NCI-H1694 (cell line): ENCODE measurements around the gene TJP2.
"Not testable (repeated sequence)": the region's sequence is repeated elsewhere in the genome, so short reads cannot be mapped to it uniquely, and the experiment has no call there.

Experiments
- DNase-seq: peaks from one replicate; lab custom pipeline; 2025; lab: John Stamatoyannopoulos, UW

TJP2 gene

DNA sequence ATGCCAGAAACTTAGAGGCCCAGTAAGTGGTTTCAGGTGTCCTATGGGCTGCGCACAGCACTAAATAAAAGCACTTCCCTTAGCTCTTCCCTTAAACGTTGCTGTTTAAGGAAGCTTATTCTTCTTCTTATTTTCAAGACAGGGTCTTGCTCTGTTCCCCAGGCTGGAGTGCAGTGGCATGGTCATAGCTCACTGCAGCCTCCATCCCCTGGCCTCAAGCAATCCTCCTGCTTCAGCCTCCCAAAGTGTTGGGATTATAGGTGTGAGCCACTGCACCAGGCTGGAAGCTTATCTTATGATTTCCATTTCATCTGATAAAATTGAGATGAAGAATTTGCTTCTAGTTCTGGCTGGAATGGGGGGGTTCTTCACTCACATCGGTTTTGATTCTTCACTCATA is 15.6 kb upstream of the TJP2 start:
- DNase-seq: no peak

DNA sequence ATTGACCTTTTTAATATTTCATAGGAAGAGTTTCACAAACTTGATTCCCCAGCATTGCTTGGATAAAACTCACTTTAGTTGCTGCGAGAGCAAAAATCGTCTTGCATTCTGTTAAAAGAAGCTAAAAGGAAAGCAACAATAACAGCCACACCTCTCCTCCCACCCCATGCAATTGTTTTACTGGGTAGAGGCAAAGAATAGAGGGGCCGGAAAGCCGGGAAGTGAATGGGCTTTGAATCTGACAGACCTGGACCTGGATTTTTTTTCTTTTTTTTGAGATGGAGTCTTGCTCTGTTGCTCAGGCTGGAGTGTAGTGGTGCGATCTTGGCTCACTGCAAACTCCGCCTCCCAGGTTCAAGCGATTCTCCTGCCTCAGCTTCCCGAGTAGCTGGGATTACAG is 9.5 kb upstream of the TJP2 start:
- not testable (repeated sequence) for DNase-seq

DNA sequence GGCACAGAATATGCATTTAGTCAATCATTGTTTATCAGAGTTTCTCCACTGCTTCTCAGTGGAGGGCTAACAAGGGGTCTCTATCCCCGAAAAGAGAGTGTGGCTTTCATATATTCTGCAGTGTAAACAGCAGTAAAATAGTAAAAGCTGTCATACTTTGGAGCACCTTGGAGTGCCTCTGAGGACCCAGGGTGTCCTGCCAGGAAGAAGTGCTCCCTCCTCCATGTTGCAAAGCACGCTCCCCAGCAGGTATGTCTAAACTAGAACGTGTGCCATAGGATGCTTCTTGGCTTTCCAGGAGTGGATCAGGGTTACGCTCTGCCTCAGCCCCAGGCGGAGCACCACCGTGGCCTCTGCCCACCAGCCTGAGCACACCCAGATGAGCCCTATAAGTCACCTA is 8.5 kb upstream of the TJP2 start:
- DNase-seq: no peak

DNA sequence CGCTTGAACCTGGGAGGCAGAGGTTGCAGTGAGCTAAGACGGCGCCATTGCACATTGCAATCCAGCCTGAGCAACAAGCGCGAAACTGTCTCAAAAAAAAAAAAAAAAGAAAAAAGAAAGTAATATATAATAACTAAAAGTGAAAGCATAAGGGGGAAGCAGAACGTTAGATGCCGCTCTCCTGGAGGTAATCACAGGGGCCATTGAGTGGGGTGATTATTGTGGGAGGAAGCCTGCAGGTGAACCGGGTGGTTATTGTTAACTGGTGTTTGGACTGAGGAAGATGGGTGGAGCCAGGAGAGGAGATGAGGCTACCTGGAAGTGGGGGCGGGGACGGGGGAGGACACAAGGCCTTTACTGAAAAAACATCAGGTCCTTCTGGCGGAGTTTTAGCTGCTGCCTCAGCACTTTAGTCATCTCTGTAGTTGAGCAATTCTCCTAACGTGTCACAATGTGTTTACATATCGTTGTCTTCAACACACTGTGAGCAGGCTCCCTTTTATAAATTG is 5.3 kb upstream of the TJP2 start:
- no peak for DNase-seq

DNA sequence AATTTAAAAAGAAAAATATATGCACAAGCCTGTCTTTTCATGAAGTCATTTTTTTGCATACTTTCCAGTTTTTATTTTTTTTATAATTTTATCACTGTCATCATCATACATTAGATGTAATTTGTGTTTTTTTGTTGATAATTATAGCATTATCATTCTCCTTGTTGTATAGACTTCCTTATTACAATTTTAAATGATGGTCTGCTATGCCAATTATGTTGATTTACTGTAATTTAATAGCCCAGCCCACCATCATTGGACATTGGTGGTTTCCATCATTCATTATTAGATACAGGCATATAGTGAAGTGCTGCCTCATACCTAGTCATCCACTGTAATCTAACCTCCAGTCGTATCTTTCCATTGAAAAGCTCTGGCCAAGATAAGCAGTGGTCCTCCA is 3.8 kb upstream of the TJP2 start:
- DNase-seq: no peak

DNA sequence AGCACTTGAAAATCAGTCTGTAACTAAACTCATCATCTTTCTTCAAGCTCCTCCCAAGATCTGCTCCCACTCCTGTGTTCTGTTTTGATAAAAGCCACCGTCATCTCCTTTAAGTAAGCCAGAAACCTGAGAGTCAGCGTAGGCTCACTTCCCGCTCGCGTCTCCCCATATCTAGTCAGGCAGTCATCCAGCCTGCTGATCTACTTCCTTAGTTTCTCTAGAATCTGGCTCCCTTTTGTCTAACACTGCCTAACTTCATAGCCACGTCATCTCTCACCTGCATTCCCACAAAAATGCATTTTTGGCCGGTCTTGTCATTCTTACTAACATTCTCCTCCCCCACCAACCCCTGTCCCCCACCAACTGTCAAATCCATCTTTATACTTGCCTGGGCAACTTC is 3.0 kb upstream of the TJP2 start:
- no peak for DNase-seq

DNA sequence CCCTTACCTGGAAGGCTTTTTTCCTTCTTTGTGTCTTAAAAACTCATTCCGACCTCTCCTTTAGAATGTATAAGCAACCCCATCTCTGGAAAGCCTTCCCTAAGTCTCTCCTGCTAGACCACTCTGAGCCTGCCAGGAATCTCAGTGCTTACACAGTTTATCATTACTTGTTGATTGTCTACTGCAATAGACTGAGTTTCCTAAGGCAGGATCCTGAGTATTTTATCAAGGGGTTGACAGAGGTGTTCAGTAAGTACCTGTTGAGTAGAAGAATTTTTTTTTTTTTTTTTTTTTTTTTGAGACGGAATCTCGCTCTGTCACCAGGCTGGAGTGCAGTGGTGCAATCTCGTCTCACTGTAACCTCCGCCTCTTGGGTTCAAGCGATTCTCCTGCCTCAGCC is 2.6 kb upstream of the TJP2 start:
- DNase-seq: no peak

DNA sequence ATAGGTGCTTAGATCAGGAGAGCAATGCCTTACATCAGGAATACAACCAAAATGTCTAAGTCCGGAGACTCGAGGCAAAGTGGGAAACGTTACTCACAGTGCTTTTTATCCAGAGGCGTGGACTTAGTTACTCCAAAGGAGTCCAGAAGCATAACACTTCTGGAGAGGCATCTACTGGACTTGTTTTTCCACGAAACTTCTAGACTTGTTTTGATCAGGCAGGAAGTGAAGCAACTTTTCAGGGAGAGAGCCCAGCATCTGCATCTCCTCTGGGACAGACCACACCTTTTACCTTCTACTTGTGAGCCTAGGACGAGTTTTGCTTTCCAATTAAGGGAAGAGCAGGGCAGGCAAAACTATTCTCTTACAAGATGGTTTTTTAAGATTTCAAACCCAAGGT is 1.2 kb upstream of the TJP2 start:
- no peak for DNase-seq

DNA sequence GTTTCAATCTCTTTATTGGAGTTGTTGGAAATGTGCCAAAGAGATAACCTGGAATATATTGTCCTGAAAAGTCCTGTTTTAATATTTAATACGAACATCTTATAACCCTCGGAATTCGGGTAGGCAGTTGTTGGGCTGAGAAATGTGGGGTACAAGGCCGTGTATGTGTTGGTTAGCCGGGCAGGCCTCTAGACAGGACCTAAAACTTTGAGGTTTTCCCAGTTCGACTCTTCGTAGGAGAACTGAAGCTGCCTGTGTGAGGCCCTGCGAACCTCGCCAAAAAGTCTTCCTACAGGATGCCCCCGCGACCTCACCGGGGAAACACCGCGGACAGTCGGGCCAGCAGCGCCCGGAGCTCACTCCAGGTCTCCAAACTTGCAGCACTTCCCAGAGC is 583 bp upstream of the TJP2 start:
- no peak for DNase-seq

DNA sequence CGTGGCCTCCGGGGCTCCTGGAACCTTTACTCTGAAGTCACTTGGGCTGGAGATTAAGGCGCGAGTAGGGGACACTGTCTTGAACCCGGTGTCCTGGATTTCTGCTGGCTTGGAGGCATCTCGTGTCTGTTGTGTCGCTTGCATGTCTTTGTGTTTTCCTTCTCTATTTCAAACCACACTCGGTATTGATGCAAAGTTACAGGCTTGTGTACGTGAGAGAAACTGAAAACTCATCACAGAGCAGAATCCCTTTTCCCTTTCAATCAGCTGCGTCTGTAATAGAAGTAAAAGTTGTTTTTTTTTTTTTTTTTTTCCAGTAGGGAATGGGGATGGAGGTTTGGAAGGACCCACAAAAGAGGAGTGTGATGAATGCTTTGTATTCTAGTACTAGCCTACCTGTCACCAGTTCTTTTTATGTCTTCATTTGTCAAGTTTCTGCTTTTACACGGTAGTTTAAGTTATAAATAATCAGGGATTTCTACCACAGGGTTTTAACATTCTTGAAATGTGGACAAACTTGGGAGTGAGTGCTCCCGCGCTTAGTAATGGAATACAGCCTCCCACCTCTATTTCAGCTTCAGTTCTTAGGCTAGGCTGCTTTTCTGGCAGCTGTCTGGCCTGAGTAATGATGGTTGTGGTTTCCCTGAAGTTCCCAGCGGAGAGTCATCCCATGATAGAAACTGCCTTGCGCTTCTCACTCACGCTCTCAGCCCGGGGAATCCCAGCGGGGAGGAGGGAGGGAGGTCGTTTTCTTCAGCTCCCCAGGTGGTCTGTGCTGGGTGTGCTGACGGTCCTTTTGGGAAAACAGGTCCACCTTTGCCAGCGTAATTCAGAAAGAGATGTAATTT is 763 bp downstream of the TJP2 start:
- peak; percentile 2 for DNase-seq

DNA sequence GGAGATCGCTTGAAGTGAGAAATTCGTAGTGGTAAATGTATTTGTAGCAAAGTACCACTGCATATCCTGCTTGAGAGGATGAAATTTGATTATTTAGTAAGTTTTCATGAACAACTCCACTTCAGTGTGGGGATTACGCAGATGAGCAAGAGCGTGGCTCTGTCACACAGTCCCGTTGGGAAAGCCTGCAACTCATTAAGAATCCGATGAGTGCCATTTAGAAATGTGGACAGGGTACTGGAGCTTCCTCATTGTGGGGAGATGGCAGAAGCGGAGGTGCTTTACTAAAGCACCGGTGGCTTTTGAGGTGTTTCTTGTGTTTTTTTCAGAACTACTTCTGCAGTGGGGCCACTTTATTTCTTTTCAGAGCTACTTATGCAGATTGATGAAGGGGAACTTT is 1.4 kb downstream of the TJP2 start:
- no peak for DNase-seq

DNA sequence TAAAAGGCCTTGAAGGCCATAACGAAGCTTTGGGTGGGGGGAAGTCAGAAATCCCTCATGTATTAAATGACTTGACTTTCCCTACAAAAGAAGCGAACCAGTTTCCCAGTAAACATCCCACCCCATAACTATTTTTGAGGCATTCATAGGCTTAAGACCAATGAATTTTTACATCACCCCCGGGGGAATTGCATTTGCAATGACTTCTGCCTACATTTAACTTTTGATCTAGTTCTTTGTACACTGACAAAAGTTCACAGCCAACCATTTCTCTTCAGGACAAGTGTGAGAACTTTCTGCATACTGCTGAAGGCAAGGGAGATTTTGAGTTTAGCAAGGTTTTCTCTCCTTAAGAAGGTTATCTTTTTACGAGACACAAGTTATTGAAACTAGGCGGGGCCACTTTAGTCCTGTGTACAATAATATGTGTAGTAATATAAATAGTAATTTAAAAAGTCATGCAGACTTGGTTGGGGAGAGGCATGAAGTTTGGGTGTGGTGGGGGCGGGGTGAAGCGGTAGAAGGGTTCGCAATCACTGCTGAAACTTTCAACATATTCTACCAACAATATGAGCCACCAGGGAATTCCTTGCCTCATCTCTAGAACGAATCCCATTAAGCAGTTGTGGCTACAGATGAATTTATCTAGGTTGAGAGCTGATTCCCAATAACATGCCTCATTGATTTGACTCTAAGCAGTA is 2.5 kb downstream of the TJP2 start:
- no peak for DNase-seq

DNA sequence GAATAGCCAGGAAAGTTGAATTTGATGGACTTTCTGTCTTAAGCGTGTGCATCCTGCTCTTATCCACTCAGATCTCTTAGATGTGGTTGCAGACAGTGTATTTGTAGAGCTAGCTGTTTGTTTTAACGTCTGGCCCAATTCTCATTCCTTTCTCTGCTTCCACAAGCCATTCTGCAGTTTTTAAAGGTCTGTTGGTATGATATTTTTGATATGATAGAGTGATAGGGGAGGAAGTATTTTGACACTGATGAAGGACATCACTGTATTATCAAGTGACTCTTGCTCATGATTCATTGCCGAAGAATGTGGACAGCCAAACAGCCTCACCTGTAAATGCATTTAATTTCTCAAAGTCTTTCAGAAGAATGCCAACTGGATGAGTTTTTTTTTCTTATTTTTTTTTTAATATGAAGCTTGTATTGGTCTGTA is 4.5 kb downstream of the TJP2 start:
- no peak for DNase-seq

DNA sequence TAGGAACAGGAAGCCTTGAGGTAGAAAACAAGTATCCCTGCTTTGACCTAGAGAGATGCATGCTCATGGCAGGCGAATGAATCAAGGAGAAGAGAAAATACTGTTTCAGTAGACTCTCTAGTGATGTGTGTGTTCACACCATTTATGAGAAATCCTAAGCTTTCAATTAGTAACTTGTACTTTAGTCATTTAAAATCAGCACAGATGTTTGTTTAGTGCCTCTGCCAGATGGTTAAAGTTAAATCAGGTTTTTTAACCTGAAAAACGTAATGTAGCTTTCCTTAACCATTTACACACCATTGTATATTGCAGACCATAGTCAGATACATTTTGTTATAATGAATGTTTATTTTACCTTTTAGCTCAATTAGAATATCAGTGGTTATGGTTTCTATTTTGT is 5.0 kb downstream of the TJP2 start:
- DNase-seq: no peak

DNA sequence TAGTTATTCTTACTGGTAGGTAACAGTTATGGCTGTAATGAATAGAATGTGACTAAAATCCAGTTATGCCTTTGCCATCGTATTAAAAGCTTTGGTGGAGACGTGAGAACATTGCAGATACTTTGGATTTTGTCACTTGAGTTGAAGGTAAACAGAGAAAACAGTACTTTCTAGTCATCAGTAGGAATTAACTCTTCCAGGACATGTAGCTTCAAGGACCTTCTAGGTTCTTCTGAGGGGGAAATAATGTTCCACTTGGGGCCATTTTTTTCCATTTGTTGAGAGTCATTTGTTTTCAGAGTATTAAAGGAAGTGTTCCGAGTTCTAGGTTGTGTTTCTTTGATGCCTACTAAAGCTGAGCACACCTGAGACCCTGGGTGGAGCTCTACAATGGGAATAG is 6.1 kb downstream of the TJP2 start:
- DNase-seq: no peak

DNA sequence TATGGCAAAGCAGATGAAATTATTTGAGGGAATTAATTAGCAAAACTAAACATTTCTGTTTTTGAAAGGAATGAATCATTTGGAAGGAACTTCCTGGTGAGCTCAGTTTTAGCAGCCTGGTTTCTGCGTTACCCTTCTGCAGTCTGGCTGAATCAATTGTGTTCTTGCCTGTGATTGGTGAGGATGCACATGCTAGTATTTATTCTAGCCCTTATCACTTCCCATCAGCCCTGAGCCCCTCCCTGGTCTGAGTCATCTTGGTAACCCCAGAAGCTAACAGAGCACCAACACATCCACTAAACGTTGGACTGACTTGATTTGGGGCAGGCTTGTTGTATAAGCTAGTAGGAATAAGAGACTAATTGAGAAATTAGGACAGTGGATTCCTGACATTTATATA is 6.6 kb downstream of the TJP2 start:
- no peak for DNase-seq

DNA sequence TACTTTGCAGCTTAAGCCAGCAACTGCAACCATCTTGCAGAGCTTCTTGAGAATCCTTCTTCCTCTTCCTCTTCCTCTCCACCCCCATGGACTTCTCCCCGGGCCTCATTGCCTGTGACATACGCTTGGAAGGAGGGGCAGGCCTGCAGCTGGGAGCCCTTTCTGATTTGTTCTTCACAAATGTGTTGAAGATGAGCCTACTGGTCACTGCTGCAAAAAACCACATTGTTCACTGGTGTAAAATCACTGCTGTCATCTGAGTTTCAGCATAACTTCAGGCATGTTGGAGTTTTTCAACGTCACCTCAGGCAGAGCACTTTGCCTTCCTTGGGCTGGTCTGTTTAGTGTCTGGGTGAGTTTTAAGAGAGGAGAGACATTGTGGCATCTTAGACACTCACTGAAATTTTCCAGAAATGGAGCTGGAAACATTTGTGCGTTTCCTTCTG is 7.9 kb downstream of the TJP2 start:
- no peak for DNase-seq

DNA sequence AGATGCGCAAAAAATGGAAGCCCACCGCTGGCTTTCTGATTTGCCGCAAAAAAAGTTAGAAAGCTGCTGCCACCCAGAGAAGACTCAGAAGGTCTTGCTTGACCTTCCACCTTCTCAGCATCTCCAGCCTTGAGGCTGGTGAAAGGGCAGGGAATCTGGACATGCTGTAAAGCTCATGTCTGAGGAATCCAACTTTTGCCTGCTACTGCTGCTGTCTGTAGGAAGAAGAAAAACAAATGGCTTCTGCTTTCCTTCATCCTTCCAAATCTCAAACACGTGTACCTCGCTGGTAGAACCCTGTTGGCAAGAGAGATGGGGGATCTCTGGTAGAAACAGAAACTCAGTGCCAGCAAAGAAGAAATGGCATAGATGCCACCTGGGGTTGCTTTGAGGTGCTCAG is 10.2 kb downstream of the TJP2 start:
- DNase-seq: no peak

DNA sequence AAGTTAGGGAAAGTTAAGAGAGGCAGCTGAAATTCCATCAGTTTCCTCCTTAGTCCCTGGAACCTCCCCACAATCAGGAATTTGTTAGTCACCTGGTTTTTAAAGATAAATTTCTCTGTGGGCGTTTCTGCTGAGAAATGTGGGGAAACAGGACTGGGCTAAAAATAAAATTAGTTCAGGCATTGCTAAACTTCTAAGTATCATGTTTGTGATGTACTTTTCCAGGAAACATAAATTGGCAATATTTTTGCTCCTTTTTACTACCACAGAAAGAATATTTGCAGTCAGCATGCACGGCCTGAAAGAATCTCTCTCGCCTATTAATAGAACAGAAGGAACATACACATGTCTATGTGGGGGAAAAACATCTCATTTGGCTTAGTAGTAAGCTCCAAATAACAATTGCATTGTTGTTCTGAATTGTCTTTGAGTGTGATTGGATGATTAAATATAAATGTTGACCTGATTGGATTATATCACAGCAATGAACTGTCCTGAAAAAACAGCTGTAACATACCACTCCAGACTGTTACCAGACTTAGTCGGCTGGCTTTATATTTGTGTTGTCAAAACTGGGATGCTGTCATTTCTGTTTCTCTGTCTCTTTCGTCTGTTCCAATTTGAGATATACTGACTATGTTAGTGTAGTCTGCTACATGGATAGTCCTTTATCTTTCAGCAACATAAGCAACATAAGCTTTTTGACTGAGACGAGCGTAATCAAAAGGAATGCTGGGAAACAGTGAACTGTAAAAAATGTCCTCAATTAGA is 12.9 kb downstream of the TJP2 start:
- DNase-seq: no peak

DNA sequence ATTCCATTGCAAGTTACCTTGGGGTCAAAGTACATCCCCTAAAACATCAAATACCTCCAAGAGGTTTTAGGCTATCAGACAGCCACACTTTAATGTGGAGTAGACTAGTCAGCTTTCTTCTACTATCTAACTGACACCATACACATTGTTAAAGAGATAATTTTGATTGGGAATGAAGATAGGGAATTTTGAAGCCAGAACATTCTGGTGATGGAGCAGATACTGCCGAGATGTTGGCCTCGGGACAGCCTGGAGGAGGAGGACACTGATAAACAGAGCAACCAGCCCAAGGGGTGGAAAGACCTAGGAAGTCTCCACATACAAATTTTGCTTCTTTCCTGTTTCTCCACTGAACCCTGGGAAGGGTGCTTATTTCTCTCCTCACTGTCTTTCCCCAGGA is 14.9 kb downstream of the TJP2 start:
- DNase-seq: no peak

DNA sequence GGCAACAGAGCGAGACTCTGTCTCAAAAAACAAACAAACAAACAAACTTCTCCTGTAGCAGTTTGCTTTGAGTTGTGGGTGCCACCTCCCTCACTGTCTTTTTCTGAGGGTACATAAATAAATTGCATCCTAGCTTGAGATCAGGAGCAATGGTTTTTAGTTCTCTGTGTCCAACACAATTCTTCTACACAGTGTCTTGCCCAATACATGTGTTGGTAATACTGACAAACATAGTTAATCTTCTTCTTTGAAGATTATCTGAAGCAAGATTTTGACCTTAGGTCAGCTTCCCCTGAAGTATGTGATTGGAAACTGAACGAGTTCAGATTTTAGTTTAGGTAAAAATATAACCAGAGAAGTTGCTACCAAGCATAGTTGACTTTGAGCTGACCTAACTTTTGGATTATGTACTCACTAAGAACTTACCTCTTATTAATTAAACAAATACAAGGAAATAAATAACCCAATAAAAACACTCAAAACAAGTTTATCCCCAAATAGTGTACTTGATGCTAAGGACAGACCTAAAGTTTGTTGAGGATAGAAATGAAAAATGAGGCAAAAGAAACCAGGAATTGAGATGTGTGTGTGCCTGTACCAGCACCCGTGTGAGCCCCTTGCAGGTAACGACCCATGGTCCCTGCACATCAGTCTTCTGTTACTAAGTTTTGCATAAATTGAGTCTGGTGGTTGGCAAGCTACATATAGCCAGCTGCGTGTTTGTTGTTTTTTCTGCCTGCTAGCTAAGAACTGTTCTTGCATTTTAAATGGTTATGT is 16.2 kb downstream of the TJP2 start:
- no peak for DNase-seq

DNA sequence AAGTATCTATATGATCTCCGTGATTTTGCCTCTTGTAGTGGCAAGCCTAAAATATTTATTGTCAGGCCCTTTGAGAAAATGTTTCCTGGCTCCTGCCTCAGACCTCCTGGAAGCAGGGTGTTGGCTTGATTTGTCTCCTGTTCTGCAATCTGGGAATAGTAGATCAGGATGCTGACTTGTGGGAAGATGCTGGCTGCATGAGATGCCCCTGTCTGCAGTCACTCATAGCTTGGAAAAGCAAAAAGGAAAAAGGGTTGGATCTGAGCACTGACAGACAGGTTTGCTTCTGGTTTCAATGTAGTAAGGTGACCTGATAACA is 16.7 kb downstream of the TJP2 start:
- DNase-seq: no peak
